Adrenal gland (tissue), 5 donors: ENCODE results near the gene ZNF785.

ENCODE experiments used
- POLR2A ChIP-seq, 2 donors: fragments of 450-650 bp; IDR thresholded peaks; one replicate each; pipeline ENCODE4 v1.6.1; 2017; ENCODE audit warnings: antibody characterized with exemption in 2 of 2, mild to moderate bottlenecking in 2 of 2, moderate library complexity in 1 of 2
- TF ChIP-seq, protein P1 (sequence below), 6 experiments: fragments of 450-650 bp in 4 of 6; fragments of 200-600 bp in 2 of 6; sonication (generic) in 1 of 6; IDR thresholded peaks; 1 replicate in 5 of 6; 2 replicates in 1 of 6; pipeline versions ENCODE4 v1.5.1 to v1.8.0; 2016 to 2021; ENCODE audit warnings: antibody characterized with exemption in 6 of 6, mild to moderate bottlenecking in 2 of 6, moderate library complexity in 1 of 6
- donor health status: DM: no; HTN: no; CAD: no.

- TF ChIP-seq, protein P1, sequence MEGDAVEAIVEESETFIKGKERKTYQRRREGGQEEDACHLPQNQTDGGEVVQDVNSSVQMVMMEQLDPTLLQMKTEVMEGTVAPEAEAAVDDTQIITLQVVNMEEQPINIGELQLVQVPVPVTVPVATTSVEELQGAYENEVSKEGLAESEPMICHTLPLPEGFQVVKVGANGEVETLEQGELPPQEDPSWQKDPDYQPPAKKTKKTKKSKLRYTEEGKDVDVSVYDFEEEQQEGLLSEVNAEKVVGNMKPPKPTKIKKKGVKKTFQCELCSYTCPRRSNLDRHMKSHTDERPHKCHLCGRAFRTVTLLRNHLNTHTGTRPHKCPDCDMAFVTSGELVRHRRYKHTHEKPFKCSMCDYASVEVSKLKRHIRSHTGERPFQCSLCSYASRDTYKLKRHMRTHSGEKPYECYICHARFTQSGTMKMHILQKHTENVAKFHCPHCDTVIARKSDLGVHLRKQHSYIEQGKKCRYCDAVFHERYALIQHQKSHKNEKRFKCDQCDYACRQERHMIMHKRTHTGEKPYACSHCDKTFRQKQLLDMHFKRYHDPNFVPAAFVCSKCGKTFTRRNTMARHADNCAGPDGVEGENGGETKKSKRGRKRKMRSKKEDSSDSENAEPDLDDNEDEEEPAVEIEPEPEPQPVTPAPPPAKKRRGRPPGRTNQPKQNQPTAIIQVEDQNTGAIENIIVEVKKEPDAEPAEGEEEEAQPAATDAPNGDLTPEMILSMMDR (IDR thresholded peaks at IDR 0.05) = no peak
- no peak for TF ChIP-seq POLR2A (IDR thresholded peaks at IDR 0.05)
These were observed 53.0 kb downstream of the ZNF785 start for GRCh38 chr16:30532285-30533145.
